T1000 (cell line): ENCODE data around the gene TTYH1.
"Not testable (repeated sequence)": the region's sequence is repeated elsewhere in the genome, so short reads cannot be mapped to it uniquely, and the experiment has no call there.

ENCODE experiments used
- DNase-seq: peaks from one replicate; lab custom pipeline; 2025; ENCODE audit warnings: mixed read lengths; lab: John Stamatoyannopoulos, UW

Gene TTYH1

DNA sequence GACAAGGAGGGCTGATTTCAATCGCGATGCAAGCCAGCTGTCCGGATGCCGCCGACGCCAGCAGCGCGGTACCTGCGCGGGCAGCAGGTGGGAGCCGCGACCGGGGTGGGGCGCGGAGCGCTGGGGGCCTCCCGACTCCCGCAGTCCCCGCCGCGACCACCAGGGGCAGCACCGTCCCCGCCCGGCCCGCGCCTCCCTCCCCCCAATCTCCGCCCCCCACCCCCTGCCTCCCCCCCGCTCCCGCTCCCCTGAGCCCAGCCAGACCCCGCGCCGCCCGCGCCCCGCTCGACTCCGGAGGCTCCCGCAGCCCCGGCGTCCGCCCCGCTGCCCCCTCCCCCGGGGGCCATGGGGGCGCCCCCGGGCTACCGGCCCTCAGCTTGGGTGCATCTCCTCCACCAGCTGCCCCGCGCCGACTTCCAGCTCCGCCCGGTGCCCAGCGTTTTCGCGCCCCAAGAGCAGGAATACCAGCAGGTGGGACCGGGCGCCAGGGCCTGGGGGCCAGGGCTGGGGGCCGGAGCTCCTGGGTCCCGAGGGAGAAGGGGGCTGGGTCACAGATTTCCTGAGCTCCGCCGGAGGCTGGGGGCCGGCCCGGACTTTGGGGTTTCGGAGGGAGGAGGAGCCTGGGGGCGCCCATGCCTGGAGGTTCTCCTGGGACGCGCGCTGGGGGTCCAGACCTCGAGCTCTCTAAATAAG lies at the start of gene TTYH1:
Gene TTYH1 (plus strand): TSS at position 257 of the 693 bp plus-strand sequence. CDS start 89 bp downstream, at position 346.
- DNase-seq: no peak

DNA sequence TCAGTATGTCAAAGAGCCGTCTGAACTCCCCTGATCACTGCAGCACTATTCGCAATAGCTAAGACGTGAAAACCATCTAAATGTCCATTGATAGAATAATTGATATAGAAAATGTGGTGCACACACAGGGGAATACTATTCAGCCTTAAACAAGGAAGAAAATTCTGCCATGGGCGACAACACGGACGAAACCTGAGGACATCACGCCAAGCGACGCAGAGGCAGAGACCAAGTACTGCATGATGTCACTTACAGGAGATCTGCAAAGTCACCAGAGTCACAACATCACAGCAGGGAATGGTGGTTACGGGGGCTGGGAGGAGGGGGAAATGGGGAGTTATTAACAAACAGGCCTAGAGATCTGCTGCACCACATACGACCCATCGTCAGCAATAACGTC lies 49.5 kb upstream of the TTYH1 start:
- not testable (repeated sequence) for DNase-seq

DNA sequence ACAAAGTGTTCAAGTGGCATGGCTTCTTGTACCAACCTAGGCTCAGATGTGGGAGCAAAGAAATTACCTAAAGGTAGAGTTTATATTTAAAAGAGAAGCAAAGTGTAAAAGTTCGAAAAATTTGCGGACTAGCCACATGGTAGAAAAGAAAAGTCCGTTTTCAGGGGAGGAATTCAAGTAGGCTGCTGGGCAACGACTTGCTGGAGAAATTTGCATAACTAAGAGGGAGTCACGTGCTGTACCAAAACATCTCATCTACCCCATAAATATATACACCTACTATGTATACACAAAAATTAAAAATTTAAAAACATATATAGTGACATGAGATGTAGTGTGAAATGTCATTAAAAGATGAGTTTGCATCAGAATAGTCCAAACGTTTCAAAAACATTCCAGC lies 48.5 kb upstream of the TTYH1 start:
- DNase-seq: no peak

DNA sequence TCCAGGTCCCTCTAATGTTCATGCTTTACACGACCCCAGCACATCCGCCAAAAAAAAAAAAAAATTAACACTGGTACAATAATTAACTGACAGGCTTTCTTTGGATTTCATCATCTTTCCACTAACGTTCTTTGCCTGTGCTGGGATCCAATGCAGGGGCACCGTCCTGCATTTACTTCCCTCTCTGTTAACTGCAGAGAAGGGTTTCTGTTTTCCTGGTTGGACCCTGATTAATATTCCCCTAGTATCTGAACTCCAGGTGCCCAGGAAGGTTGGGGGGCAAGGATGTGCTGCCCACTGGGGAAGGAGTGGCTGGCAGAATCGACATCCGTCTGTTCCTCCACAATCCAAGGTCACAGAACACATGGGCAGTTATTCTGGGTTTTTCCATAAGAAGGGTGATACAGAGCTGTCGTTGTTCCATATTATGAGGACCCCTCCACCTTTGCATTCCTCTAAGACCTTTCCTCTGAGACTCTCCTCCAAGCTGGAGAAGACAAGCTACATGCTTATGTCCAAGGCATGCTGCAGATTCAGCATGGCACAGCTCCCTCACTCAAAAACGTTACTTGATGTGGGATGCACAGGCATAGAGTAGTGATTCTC lies 46.1 kb upstream of the TTYH1 start:
- no peak for DNase-seq

DNA sequence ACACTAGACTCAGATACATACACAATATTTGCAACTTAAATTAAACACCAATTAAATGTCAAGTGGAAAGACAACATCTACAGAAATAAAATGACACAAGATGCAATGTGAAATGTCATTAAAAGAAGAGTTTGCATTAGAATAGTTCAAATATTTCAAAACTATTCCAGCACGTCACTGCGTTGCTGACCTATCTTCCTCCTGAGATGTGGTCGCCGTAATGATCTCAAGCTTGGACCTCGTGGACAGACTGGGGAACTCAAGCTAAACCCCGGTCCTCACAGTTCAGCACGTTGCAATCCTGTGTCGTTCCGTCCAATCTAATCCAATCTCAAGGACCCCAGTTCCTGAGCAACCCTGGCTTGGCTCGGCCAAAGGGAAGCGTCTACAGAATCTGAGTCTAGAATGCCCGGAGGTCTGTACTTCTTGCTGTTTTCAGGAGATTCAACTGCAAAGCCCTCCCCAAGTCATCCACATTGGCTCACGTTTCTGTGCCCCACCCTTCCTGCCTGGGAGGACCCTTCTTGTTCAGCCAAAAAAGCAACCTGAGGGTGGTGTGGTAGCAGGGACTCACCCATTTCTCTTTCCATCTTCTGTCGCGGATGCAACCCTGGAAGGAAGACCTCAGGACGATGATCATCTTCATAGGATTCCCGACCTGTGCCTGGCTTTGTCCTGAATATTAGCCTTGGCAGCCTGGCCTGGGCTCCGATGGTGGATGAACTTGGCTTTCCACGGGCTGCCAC lies 45.4 kb upstream of the TTYH1 start:
- DNase-seq: not testable (repeated sequence)

DNA sequence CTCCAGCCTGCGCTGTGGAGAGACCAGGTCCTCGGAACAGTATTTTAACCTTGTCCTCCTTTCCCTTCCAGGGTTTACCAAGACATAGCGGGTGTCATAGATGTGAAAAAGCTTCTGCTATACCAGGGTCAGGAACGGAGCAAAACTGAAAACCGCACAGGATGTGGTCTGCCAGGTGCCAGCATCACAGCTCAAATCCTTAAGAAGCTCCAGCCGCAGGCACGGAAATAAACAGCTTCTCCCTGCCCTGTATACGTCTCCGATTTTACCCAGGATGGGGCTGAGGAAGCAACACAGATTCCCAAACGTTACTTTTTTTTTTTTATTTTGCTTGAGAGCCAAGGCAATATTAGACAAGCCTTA lies 44.8 kb upstream of the TTYH1 start:
- DNase-seq: not testable (repeated sequence)

DNA sequence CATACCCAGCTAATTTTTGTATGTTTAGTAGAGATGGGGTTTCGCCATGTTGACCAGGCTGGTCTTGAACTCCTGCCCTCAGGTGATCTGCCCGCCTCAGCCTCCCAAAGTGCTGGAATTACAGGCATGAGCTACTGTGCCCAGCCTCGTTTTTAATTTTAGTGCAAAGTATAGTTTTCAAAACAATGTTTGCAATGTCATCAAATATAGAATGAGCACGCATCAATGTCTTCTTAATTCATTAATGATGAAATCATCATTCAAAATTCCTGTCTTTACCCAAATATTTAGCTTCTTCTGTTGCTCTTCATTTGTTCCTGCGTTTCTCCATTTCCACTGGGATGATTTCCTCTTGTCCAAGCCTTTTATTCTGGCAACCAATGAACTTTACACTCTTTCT lies 43.8 kb upstream of the TTYH1 start:
- DNase-seq: not testable (repeated sequence)

DNA sequence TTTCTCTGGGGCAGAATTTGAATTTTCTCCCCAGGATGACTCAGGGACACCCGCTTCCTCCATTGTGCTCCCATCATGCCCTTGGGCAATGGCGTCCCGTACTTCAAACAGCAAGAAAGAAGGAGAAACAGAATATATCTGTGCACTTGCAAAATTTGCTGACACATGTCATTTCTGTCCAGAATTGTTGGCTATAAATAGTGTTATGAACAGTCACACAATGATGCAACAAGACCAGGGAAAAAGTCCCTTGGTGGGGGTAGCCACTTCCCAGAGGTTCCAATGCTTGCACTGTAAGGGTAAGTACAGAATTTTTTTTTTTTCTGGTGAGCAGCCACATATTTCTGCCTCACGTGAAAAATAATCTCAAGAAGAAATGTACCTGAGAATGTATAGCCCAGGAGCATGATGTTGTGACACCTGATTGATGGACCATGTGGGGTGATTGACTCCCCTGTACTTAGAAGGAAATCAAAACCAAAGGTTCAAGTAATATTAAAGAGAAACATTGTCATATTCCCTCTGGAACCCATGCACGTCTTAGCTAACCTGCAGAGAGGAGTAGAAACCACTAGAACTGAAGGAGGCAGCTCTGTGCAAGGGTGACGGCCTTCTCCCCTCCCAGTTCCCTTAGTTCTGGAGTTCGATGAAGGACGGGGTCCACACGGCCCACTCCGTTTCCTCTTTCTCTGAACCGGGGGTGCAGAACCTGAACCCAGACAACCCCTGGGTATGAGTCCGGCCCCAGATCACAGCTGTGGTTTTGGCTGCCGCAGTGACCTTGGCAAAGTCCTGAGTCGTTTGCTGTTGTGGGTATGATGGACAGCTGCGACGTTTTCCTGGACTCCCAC lies 41.3 kb upstream of the TTYH1 start:
- DNase-seq: no peak

DNA sequence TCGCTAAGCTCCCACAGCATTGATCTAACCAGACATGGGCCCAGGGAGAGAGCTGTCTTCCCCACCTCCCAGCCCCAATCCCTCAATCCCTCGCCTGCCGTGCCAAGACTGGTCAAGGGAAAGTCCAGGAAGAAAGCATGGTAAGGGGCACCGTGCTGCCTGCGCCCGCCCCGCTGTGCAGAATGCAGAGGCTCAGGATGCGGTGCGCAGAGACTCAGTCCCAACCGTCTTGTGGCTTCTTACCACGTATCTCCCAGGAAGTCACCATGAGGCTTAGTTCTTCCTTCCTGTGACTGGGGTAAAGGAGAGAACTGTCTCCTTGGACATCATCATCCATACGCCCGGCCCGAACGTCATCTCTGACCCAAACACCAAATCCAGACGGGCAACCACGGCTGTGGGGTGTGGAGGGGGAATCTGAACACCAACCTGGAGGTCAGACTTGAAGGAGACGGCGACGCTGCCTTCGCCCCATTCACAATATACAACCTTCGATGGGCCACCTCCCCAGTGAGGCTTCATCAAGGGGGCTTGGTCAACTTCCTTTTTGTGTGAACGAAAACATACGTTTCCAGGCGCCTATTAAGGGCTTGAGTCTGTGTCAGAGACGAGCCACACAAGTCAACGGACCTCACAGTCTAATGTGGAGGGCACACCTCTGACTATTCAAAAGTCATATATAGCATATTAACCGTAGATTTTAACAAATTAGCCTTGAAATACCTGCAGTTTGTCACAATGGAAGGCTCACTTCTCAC lies 39.9 kb upstream of the TTYH1 start:
- not testable (repeated sequence) for DNase-seq

DNA sequence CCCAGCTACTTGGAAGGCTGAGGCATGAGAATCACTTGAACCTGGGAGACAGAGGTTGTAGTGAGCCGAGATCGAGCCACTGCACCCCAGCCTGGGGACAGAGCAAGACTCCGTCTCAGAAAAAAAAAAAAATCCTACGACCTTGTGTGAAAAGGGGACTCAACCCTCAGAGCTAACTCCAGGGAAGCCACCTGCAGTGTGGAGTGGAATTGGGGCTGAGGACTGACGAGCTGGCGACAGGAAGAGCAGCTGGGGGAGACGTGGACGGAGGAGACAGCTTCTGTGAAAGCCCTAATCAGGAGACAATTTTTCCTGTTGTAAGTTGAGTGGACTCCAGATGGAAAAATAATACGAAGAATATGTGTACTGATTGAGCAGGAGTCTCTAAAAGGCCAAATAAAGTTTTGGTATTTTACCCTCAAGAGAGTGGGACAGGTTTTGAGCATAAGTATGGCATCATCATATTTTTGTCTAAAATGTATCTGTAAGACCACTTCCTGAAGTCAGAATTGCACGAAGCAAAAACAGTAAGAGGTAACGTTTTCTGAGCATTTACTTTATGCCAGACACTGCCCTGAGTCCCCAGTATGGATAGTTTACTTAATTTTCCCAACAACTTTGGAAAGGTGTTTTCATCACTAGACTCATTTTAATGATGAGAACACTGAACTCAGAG lies 38.5 kb upstream of the TTYH1 start:
- no peak for DNase-seq

DNA sequence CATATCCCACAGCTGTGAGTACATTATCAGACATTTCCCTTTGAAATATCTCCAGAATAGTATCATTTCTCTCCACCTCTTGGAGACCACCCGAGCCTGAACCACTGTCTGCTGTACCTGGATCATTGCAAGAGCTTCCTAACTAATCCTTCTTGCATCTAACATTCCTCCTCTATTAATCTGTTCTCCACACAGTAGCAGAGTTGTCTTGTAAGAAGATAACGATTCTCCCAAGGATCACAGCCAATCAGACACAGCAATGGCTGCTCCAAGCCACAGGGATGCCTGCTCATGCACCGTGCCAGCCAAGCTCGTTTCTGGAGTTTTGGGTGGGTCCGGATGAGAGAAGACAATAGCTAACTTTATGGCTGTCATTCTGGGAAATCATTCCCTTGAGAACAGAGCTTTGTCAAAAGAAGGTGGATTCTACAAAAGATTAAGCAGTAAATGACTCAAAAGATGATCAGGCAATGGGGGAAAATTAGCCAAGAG lies 36.0 kb upstream of the TTYH1 start:
- DNase-seq: no peak

DNA sequence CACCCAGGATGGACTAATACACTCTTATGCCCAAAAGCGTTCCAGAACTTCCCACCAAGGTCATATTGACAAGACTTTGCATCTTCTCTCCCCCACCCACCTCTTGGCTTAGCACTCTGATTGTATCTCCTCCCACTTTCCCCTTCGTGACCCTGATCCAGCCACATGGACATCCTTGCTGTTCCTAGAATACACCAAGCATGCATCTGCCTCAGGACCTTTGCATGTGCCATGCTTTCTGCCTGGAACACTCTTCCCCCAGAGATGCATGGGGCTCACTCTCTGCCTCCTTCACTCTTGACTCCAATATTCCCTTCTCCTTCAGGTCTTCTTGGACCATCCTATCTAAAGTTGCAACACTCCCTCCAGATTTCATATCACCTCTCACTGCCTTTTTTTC lies 34.4 kb upstream of the TTYH1 start:
- no peak for DNase-seq

DNA sequence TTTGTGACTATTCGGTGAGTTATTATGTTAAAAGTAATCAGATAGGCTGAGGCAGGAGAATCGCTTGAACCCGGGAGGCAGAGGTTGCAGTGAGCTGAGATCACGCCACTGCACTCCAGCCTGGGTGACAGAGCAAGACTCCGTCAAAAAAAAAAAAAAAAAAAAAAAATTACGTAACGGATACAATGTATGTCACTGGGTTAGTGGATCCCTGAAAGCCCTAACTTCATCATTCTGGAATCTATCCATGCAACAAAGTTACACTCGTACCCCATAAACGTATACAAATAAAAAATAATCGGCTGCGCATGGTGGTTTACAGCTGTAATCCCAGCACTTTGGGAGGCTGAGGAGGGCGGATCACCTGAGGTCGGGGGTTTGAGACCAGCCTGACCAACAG lies 33.2 kb upstream of the TTYH1 start:
- not testable (repeated sequence) for DNase-seq

DNA sequence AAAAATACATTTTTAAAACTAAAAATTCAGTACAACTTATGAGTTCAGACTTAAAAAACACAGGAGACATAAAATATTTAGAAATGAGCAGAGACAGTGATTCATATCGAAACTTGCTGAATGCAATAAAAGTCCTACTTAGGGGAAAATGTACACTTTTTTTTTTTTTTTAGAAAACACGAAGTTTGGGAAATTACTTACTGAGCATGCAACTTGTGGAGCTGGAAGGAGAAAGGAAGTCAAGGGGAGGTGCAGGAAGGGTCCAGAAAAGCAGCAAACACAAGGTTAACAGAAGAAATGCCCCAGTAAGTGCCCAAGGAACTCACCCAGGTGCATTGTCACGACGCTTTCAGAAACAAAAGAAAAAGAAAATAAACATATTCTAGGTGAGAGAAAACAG lies 31.9 kb upstream of the TTYH1 start:
- no peak for DNase-seq

DNA sequence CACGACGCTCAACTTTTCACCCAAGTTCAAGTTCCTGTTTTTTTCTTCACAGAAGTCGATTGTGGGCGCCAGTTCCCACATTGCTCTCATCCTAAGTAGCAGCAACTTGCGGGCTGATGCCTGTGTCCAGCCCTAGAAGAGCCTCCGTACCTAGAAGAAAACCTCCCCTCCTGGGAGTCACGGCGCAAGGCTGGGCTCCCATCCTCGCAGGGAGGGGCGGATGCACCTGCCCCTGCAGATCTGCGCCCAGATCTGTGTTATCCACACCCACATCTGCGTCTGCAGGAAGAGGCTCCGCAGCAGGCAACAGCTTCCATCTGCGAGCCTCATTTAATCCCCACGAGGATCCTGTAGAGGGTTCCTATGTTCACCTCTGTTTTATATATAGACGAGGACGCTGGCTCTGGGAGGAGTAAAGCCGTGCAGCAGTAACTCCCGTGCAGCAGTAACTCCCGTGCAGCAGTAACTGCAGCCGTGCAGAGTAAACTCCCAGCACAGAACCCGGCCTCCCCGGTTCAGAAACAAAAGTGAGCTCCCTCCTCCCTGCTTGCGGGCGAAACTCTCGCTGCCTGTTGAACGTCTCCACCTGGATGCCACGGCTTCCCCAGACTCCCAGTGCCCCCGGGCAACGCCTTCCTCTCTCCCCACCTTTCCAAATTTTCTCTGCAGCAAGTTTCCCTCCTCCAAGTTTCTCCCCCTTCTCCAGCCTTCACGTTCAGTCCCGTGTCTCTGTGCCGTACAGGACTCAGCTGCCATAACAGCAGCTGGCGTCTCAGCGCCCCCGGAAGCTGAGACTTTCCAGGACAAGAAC lies 27.1 kb upstream of the TTYH1 start:
- DNase-seq: no peak

DNA sequence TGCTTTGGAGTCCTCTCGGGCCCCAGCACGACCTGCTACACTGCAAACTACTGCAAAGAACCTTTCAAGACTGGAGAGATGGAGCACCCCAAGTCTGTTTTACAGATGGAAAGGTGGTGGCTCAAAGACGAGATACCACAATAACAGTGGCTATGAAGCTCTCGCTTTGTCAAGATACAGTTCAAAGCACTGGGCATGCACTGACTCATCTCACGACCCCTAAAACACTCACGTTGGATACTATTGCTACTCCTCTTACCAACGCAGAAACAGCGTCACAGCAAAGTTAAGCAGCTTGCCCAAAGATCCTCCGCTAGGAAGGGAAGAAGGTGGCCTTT lies 26.5 kb upstream of the TTYH1 start:
- no peak for DNase-seq

DNA sequence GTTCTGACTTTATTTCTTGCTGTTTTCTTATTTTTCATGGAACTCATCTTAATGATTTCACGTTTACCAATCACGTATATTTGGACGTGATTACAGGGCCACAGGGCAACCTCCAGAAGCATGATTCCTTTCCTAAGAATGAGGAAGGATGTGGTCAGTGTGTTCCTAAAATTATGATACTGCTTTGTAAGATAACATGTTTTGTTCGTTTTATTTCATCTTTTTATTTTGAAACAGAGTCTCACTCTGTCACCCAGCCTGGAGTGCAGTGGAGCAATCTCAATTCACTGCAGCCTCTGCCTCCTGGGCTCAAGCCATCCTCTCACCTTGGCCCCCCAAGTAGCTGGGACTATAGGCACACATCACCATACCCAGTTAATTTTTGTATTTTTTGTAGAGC lies 25.7 kb upstream of the TTYH1 start:
- no peak for DNase-seq

DNA sequence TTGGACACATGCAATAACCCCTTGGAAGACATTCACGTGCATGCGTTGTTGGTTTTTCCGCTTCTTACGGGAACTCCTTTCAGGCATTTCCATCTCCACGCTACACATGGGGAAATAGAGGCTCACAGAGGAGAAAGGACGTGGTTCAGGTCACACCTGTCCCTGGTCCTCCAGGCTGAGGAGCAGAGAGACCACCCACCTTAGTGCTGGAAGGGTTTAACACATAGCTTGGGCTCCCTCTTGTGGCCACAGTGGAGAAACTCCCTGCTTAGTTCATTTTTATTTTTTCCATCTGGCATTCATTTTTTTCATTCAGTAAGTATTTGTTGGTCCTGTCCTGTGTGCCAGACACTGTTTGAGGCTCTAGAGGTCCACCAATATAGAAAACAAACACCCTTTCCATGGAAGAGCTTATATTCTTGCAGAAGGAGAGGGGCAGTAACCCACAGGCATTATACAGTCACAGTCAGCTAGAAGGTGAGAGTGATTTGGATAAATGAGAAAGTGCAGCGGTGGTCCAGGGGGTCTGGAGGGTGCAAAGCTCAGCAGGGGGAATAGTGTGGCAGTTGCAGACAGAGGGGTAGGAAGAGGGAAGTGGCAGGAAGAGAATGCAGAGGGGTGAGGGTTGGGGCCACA lies 24.2 kb upstream of the TTYH1 start:
- no peak for DNase-seq

DNA sequence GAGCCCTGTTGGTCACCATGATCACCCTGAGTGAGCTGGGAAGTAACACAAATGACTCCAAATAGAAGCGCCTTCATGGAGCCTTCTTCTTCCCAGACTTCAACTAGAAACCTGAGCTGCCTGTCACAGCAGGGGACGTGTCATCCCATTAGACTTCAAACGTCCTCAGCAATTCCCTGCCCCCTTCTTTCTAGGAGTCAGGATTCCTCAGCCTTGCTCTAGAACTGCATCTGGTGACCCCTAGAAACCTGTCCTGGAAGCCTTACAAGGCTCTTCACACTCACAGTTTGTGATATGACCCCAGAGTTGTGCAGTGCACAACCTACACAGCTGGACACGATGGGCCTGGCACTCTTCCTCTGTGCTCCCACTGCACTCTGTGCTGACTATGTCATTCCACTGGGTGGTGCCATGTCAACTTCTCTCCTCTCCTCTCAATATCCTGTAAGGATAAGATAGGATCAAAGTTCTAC lies 23.6 kb upstream of the TTYH1 start:
- no peak for DNase-seq
